Measurements from ENCODE around the gene PRKCZ.

PRKCZ gene

DNA sequence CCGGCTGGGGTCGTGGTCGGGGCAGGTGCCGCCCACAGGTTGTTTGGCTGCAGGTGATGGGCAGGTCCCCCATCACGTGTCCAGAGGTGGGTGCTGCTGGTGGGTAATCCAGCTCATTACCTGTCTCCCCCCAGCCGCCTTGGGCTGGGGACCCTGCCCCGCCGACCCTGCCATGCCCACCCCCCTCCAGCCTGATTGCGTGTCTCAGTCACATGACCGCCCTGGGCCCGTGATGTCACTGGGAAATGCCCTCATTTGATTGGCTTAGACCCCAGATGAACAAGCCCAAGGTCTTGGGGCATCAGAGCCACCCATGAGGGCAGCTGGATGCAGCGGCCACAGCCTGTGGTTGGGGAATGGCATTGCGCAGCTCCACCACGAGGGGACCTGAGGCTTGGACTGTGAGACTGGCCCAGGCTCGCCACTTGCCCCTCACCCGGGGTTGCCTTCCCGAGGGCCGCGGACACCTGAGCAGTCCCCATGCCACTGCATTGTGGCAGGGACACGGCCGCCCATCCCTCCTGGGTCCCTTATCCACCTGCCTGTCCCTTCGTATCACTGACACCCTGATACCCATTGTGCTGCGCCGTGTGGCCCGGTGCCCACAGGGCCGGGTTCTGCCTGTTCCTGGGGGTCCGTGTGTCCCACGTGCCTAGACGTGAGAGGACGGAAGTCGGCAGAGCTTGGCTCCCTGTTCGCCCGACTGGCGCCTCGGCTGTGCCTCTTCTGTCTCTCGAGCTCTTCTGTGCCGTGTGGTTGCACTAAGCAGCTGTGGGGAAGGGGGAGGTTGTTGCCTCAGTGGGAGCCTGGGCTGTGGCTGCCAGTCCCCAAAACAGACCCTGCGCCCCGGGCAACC is 76.3 kb downstream of the PRKCZ start:
- TF ChIP-seq, protein P1, sequence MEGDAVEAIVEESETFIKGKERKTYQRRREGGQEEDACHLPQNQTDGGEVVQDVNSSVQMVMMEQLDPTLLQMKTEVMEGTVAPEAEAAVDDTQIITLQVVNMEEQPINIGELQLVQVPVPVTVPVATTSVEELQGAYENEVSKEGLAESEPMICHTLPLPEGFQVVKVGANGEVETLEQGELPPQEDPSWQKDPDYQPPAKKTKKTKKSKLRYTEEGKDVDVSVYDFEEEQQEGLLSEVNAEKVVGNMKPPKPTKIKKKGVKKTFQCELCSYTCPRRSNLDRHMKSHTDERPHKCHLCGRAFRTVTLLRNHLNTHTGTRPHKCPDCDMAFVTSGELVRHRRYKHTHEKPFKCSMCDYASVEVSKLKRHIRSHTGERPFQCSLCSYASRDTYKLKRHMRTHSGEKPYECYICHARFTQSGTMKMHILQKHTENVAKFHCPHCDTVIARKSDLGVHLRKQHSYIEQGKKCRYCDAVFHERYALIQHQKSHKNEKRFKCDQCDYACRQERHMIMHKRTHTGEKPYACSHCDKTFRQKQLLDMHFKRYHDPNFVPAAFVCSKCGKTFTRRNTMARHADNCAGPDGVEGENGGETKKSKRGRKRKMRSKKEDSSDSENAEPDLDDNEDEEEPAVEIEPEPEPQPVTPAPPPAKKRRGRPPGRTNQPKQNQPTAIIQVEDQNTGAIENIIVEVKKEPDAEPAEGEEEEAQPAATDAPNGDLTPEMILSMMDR (IDR thresholded peaks at IDR 0.05; ENCODE audit: borderline replicate concordance, control extremely low read depth, extremely low read depth, insufficient read depth, missing control alignments), result no peak
- DNase-seq (ENCODE audit: low spot score), result no peak
- in situ Hi-C loops (cut with MboI; ENCODE audit: low sequenced_read_pairs, unreplicated experiment), result no loop called here

DNA sequence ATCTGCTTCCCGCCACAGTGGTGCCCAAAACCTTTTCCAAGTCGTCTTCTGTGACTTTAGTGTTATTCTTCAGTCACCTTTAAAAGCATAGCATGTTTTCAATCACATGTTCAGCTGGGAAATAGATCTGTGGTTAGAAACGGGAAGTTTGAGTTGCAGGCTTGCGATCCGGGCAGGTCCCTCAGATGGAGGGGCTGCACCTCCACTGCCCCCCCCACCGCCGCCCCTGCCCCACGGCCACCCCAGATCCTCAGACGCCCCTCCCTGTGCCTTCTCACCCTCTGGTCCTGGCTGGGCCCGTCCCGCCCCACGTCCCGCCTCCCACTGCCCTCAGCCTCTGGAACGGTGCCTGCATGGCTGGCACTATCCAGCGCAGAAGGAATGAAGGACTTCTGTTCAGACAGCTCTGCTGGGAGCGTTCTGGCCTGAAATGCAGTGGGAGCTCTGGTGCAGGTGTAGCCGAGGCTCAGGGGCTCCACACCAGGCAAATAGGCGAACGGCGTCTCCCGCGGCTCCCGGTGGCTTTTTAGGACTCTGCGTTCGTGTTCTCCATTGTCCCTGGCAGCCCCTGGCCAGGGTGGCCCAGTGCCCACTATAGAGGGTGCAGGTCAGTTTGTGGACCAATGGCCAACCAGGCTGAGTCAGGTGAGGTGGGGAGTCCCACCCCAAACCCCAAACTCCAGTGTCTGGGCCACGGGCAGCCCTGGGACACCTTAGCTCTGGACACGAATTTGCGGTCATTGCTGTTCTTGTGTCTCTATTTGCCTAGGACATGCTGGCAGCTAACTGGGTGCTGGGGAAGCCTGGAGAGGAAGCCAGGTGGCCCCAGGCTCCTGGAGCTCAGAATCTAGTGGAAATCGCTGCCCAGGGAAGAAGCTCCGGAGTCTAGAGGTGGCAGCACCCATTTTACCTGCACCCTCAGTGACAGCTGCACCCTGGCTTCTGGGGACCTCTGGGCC is 77.3 kb downstream of the PRKCZ start:
- in situ Hi-C loops (cut with MboI; ENCODE audit: low sequenced_read_pairs, unreplicated experiment), result no loop called here
- DNase-seq (ENCODE audit: low spot score), result no peak
- TF ChIP-seq, protein P1 (IDR thresholded peaks at IDR 0.05; ENCODE audit: borderline replicate concordance, control extremely low read depth, extremely low read depth, insufficient read depth, missing control alignments), result no peak

DNA sequence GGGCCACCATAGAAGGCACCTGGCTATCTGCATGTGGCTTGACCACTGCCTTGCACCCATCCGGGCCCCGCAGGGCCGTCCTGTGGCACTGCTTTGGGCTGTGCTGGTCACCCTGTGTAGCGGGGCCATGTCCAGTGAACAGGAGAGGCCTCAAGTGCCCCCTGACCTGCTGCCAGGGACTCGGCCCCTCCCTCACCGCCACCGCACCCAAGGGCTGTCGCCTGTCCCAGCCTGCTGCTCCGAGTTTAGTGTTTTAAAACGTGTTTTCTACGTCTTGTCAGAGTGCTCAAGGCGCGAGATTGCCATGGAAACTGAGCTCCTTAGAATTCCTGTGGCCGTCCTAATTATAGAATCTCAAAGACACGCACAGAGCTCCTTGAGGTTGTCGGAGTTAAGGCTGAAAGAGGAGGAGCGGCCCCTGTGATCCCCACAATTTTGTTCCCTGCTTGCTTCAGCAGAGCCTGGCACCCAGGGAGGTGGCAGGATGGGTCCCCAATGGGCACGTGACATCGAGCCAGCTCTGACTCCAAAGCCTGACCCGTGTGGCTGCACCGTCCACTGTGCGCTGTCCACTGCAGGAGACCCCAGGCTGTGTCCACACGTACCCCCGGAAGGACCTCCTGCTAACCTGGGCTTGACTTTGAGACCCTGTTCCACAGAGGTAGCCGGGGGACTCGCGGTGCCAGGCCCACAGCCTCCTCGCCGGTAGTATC is 78.1 kb downstream of the PRKCZ start:
- DNase-seq (ENCODE audit: low spot score), result no peak
- TF ChIP-seq, protein P1 (IDR thresholded peaks at IDR 0.05; ENCODE audit: borderline replicate concordance, control extremely low read depth, extremely low read depth, insufficient read depth, missing control alignments), result no peak
- in situ Hi-C loops (cut with MboI; ENCODE audit: low sequenced_read_pairs, unreplicated experiment), result no loop called here

DNA sequence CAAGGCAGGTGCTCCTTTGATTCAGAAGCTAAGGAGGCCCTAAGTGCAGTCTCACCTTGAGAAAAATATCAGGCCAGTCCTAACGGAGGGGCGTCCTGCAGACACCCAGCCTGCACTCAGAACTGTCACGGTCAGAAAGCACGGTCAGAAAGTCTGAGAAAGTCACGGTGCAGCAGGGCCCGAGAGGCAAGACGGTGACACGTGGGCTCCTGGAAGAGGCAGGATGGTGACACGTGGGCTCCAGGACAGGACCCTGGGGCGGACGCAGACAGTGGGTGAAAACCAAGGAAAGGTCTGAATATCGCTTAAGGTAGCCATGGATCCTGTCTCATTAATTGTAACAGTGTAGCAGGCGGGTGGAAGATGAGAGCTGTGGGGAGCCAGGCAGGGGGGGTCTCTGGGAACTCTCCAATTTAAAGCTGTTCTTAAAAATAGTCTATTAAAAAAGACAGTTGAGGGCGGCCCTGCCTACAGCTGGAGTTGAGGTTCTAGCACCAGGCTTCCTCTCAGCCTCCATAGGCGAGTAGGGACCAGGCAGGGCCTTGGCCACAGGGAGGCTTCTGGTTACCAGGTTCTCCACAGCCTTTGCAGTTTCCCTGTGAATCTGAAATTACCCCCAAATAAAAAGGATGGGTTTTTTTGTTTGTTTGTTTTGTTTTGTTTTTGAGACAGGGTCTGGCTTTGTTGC is 79.2 kb downstream of the PRKCZ start:
- TF ChIP-seq, protein P1 (IDR thresholded peaks at IDR 0.05; ENCODE audit: borderline replicate concordance, control extremely low read depth, extremely low read depth, insufficient read depth, missing control alignments), result no peak
- in situ Hi-C loops (cut with MboI; ENCODE audit: low sequenced_read_pairs, unreplicated experiment), result no loop called here
- no peak for DNase-seq (ENCODE audit: low spot score)

DNA sequence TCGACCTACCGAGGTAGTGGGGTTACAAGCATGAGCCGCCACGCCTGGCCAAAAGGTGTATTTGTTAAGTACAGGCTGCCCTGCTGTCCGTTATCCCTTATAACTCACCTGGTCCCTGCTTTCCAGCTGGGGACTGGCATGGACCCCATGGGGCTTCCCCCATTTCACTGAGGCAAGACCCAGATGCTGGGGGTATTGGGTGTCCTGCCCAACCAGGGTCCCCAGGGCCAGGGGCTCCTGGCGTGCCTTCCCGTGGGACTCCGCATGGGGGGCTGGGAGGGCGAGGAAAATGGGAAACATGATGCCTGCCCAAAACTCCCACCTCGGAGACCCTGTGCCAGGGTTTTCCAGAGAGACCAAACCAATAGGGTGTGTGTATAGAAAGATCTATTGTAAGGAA is 79.9 kb downstream of the PRKCZ start:
- TF ChIP-seq, protein P1 (IDR thresholded peaks at IDR 0.05; ENCODE audit: borderline replicate concordance, control extremely low read depth, extremely low read depth, insufficient read depth, missing control alignments), result no peak
- in situ Hi-C loops (cut with MboI; ENCODE audit: low sequenced_read_pairs, unreplicated experiment), result no loop called here
- DNase-seq (ENCODE audit: low spot score), result no peak

All from GM13976 (cell line).